GM19324 (cell line): ENCODE measurements around the gene OR52E6.

Source experiments
- ATAC-seq: cut with Tn5 transposase; IDR thresholded peaks from one replicate; pipeline ENCODE4 v1.9.1; 2021; ENCODE audit warnings: mild to moderate bottlenecking, moderate library complexity; ENCODE audit not compliant: unreplicated experiment, low FRiP score

OR52E6 gene

DNA sequence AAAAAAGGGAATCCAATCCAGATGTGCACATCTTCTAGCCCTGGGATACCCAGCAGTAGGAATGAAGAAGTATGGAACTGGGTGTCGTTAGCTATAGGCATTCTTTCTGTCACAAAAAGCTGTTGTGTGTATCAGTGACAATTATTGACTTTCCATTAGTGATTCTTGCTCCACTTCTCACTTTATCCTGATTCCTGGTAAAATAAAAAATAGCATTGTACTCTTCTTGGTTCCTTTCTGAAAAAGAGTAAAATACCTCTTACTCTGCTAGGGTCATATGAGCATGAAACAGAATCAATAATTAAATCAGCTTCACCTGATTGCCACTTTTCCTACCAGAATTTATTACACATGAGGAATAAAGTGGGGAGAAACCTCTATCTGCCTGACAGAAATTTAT is at the start of gene OR52E6:
OR52E6 (minus strand) TSS at position 101 of the 400 bp plus-strand sequence; CDS start at position 101, 0 bp downstream.
- ATAC-seq: no peak

DNA sequence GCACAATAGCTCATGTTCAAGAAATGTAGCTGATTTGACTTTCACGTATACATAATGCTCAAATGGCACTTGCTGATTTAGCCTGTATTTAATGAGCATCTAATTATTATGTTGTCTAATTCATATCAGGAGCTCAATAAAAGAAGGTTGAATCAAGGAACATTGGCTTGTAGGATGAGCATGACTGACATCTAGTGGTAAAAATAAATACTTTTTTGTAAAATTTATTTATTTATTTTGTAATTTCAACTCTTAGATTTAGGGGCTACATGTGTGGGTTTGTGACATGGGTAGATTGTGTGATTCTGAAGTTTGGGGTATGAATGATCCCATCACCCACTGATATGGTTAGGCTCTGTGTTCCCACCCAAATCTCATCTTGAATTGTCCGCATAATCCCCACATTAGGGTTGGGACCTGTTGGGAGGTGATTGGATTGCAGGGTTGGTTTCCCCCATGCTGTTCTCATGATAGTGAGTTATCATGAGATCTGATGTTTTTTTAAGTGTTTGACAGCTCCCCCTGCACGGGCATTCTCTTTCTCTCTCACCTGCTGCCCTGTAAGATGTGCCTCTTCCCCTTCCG is 49.6 kb upstream of the OR52E6 start:
- ATAC-seq: no peak

DNA sequence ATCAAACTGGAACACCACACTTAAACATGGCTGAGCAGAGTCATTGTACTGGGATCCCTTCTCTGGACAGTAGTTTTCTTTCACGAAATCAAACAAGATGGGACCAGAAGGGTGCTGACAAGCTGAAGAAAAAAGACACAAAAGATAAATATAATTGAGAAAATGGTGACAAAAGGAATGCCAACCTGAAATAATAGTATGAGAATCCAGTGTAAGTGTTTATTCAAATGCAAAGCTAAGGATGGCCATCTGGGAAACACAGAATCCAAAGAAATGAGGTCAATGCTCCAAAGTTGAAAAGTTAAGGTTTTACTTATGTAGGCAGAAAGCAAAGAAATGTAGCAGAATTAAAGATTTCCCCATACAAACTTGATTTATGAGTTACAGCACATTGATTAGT is 46.0 kb upstream of the OR52E6 start:
- ATAC-seq: no peak

DNA sequence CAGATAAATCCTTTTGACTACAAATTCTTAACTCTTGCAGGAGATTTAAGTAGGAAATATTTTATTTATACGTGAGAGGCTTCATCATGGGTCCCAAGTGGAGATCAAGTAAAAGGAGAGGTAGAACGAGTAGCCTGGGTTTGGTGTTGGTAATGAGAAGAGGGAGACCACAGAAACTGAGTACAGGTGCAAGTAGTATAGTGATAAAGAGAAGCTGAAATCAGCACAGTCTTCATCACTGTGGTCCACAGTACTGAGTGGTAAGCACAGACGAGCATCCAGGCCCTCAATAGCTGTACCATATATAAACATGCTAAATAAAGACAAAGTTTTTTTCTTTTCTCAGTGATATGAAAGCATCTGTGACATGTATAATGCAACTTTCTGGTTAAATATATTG is 45.5 kb upstream of the OR52E6 start:
- no peak for ATAC-seq

DNA sequence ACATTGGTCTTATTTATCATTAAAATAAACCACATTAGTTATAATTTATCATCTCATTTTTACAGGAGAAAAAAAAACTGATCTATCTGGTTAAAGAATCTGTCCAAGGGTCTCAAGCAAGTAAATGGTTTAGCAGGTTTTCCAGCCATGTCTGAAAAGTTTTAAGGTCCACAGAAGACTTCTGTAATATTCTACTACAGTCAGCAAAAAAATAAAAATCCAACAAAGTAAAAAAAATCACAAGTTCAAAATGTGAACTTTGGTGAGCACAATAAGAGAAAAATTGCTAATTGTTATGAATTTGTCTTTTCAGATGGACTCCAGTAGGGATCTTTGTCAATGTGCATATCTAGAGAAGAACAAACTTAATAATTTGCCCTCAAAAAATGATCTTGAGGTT is 40.1 kb upstream of the OR52E6 start:
- no peak for ATAC-seq

DNA sequence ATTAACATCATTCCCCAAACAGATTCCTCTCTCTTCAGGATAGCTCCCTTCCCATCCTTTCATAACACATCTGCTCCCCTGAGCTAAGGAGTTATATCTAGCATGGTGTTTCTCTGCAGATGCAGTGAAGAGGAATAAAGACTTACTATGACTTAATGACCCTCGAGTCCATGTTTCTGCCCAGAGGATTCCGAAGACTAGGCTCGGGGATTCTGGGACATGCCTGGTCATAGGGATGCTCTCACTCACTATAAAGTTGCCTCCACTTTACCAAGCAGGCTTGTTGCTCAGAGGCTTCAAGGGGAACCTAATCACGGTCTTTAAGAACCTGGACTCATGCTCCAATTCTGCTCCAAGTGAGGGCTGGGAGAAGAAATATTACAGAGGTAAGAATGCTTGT is 38.6 kb upstream of the OR52E6 start, which contains the start of gene OR52E4:
OR52E4 (plus strand) TSS at position 301 of the 400 bp plus-strand sequence. CDS start 3,664 bp downstream, outside the sequence.
- no peak for ATAC-seq

DNA sequence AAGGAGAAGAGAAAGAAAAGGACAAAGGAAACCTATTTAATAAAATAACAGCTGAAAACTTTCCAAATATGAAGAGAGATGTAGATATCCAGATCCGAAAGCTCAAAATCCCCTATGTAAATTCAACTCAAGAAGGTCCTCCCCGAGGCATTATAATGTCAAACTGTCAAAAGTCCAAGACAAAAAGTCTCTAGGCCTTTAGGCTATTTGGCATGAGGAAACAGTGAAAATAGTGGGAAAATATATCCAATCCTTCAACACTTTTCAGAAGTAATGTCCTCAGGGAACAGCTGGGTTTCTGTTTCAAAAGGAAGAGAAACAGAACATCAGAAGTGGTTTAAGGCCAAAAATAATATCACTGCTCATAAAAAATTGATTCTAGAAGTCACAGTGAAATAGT is 36.9 kb upstream of the OR52E6 start:
- no peak for ATAC-seq

DNA sequence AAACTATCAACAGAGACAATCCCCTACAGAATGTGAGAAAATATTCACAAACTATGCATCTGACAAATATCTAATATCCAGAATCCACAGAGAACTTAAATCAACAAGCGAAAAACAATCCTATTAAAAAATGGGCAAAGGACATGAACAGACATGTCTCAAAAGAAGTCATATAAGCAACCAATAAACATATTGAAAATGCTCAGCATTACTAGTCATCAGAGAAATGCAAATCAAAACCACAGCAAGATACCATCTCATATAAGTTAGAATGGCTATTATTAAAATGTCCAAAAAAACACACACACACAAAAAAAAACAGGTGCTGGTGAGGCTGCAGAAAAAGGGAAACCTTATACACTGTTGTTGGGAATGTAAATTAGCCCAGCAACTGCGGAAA is 24.1 kb upstream of the OR52E6 start:
- ATAC-seq: no peak

DNA sequence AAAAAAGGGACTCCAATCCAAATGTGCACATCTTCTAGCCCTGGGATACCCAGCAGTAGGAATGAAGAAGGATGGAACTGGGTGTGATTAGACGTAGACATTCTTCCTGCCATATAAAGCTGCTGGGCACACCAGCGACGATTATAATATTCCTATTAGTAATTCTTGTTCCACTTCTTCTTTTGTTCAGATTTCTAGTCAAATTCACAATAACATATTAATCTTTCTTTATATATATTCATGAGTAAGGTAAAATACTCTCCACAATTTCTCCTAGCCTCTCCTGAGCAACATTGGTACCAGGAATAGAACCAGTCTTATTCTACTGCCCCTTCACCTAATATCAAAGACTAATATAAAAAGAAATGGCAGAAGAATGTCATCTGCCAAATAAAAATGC is 15.9 kb upstream of the OR52E6 start, which contains the start of gene OR52E8:
OR52E8 (minus strand) TSS at position 101 of the 400 bp plus-strand sequence; CDS start at position 101, 0 bp downstream.
- ATAC-seq: no peak

DNA sequence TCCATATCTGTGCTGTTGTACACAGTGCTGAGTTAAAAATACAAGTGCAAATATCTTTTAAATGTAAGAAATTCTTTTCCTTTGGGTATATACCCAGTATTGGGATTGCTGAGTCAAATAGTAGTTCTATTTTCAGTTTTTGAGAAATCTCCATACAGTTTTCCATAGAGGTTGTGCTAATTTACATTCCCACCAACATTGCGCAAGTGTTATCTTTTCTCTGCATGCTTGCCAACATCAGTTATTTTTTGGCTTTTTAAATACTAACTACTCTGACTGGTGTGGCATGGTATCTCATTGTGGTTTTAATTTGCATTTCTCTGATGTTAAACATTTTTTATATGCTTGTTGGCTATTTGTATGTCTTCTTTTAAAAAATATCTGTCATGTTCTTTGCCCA is 9.3 kb upstream of the OR52E6 start:
- no peak for ATAC-seq

DNA sequence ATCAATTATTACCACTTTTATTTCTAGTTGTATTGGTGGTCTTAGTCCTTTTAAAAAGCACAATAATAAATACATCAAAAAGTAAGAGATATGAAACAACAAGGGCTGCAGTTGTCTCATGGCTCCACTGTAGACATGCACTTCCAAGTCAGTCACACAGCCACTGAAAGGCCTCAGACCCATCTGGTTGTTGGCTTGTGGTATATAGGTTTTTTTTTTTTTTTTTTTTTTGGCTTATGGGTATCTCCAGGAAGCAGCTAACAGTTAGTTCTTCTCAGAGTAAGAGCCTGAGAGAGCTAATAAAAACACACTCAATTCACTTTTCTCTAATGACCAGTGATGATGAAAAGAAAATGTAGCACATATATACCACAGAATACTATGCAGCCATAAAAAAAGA is 6.0 kb upstream of the OR52E6 start:
- ATAC-seq: no peak

DNA sequence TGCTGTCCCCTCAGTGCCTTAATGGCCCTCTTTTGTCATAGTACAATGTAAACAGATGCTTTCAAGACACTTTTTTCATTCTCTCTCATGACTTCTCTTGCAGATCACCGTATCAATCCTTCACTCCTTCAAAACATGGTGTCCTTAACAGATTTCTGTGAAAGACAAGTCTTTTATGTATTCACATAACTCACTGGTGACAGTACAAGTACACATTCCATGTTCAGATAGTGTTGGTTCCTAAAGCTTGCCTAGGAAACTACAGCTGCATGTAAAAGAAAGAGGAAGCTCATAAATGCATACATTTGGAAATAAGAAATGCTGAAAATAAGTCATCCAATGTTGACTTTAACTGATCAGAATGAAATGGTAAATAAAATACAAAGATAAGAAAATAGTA is 5.0 kb upstream of the OR52E6 start:
- no peak for ATAC-seq

DNA sequence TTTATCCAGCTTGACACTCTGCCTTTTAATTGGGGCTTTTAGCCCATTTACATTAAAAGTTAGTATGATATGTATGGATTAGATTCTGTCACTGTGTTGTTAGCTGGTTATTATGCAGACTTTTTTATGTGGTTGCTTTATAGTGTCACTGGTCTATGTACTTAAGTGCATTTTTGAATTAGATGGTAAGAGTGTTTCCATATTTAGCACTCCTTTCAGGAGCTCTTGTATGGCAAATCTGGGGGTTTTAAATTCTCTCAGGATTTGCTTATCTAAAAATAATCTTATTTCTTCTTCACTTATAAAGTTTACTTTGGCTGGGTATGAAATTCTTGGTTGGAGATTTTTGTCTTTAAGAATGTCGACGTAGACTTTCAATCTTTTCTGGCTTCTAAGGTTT is 4.0 kb downstream of the OR52E6 start:
- ATAC-seq: no peak

DNA sequence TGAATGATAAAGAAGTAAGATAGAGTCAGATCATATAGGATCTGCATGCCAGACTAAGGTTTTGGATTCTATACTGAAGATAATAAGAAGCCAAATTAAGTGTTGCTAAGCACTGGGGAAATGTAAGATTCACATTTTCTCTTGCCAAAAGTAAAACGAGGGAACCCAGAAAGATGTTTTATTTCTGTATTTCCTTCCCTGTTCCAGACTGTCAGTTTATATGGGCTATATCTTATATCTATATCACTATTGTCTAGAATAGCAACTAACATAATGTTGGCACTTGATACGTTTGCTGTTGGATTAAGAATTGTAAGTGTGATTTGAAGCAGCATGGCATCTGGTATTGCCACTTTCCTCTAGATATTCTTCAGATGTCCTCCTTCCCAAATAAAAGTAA is 8.3 kb downstream of the OR52E6 start:
- ATAC-seq: no peak

DNA sequence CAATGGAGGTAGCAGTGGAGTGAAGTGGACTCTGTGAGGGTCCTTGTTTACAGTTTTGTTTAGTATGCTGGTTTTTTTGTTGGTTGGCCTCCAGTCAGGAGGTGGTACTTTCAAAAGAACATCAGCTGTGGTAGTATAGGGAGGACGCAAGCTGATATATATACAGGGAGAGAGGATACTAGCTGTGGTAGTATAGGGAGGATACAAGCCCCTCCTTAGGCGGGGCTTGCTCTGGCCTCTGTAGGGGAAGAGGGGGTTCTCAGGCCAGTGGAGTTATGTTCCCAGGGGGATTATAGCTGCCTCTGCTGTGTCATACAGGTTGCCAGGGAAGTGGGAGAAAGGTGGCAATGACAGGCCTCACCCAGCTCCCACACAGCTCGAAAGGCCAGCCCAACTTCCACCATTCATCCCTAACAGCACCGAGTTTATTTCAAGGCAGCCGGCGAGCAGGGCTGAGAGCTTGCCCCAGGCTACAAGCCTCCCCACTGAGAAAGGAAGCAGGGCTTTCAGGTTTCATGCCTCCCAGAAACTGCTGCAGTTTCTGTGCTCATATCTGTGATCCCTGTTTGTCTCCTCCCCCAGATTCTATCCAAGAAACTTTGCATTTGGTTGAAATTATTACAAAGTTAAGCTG is 10.4 kb downstream of the OR52E6 start:
- no peak for ATAC-seq

DNA sequence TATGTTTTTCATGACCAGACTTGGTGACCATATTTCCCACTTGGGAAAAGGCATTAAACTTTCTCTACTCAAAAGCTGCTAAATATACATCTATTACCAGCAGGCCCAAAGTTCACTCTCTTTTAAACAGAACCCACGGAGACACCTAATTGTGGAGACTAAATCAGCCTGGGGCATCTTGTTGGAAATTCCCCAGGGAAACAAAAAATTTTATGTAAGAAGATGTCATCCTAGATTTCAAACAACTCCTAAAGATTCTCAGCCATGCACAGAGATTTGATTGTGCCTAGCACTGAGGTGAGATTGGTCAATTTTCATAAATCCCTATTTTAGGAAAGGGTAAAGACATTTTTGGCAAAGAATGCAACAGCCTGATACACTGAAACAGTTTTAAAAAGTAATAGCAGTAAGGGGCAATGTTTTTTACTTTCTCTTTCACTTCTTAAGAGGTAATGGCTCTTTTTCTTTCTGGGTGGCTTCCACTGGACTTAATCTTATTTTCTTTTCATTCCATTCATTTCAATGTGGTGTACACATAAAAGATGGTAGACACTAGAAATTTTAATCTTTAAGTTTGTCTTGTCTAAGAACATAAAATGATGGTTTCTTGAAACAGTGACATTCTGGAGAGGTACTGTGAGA is 23.3 kb downstream of the OR52E6 start:
- no peak for ATAC-seq

DNA sequence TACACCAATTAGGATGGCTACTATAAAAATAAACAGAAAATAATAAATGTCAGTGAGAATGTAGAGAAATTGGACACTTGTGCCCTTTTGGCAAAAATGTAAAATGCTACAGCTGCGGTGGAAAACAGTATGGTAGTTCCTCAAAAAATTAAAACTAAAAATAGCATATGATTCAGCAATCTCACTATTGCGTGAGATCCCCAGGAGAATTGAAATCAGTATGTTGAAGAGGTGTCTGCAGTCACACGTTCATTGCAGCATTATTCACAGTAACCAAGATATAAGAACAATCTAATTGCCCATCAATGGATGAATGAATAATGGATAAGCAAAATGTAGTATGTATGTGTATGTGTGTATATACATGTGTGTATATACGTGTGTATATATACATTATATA is 26.2 kb downstream of the OR52E6 start:
- no peak for ATAC-seq

DNA sequence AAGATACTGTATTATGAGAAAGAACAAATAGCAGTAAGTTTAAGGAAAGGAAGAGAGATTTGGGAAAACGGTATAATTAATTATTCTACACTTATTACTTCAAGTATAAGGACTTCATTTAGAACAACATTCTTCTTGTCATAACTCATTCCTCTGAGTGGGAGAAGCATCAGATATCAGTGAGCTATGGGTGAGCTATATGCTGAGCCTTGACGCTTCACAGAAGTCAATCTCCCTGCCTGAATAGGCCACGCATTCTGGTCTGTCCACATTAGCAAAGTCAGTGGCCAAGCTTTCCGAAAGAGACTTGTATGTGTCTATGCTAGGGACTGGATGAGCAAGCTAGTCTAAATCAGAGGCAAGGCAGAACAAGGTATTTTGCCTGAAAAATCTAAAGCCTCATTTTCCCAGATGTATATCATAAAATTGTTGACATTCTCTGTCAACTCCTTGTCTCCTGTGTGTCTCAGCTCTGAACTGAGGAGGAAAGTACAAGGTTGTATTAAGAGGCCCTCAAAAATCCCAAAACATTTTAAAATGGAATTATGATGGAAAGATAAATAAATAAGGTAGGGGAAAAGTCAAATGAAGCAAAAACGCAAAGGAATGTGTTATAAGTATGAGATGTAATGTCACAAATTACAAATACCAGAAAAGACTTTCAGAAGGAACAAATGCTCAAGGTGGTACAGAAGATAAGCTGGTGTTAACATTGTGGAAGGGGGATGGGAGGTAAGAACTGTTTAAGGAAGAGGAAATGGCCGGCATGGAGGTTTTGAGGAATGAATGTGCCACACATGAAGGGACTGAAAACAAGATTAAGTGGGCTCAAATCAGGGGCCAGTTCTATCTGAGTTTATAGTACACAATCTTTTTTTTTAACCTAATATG is 31.5 kb downstream of the OR52E6 start:
- ATAC-seq: no peak

DNA sequence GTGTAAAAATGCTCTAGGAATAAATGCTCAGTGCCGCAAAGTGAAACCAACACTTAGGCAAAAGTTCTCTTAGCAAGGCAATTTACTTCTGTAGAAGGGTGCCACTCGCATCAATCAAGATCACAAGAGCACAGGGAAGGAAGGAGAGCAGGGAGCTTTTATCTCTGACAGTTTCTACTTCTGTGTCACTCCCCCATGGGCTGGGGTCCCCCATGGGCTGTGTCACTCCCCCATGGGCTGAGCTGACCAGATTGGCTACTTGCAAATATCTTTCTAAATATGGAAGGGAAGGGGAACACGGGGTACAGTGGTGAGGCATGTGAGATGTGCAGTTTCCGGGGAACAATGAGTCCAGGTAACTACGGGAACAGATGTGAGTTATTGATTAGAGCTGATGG is 32.6 kb downstream of the OR52E6 start:
- no peak for ATAC-seq

DNA sequence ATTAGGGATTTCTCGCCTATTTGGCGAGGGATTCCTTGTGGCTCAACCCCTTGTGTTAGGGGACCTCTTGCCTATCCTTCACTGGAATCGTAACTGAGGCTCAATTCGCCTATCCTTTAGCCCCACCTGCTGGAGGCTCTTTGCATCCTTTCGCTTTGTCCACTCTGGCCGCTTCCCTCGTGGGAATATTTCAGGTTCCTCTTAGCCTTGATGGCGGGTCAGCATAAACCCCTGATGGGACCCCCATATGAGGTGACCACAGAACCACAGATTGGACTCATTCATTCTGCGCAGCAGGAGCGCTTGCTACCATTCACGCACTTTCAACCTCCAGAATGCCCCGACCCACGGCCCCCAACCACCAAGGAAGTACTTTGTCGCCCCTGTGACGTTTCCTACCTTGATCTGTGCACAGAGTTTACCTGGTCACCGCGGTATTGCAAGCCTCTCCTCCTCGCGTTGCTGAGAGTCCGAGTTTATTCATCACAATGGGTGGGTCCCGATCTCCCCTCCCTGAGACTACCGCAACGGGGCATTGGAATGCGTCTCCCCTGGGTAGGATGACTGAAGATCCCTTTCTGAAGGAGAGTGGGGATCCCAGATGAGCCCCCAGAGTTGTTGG is 33.1 kb downstream of the OR52E6 start, which contains the start of gene OR52N2:
OR52N2 (plus strand) TSS at position 425 of the 622 bp plus-strand sequence. CDS start 11,412 bp downstream, outside the sequence.
- ATAC-seq: peak; percentile 76
